ENCODE measurements around the gene NAT14. TPM values are rescaled to one million over a fixed set of nuclear protein-coding genes. Genes with fewer than 3 reads are reported as not detected.

Gene NAT14
- total and polyA plus RNA-seq, 2 of the 8 experiments (the other 6 are each of a cell fraction or from before 2014, with no cell fraction given), result 47.1 to 71.2 TPM

GRCh38 chr19:55489711-55490477, 4.9 kb downstream of the NAT14 start:
- peaks cover 0 to 4% of the 10 kb centered on the region in 2 experiments for H4K20me1 ChIP-seq (replicated peaks in 1 of 2; ENCODE audit: control insufficient read depth in 1 of 2, insufficient read depth in 2 of 2, low read length in 2 of 2)
- peak overlapping the region; percentile 78 for H3K18ac ChIP-seq (ENCODE audit: extremely low read depth, low read length)
- H3K4me3 ChIP-seq (ENCODE audit: extremely low read depth in 1 of 4, insufficient read depth in 2 of 4, low read depth in 3 of 4, low read length in 4 of 4), result peak overlapping the region in 1 of 4 experiments; percentile 57; a peak in 1 of 8 replicates
- peaks cover 4% of the 10 kb centered on the region; the same call in 1 of the 2 replicates for H3K79me1 ChIP-seq (ENCODE audit: low read depth, low read length)
- ChIA-PET POLR2A (ENCODE audit: partially characterized antibody) (interaction anchor here (0.8 to 7.5 kb wide), 6 partner anchors 8 to 110 kb away, joined by 3 to 57 read pairs (median 4); partner anchors contain the start of genes FIZ1, UBE2S and ZNF628), CTCF (ENCODE audit: partially characterized antibody) (interaction anchor here (0.7 to 1.9 kb wide), 6 partner anchors 8 to 197 kb away, joined by 3 to 7 read pairs (median 4); no protein-coding TSS in a partner anchor)
- H3K27me3 ChIP-seq (replicated peaks in 1 of 4; ENCODE audit: control insufficient read depth in 3 of 4, extremely low read depth in 1 of 4, insufficient read depth in 3 of 4, low read length in 3 of 4), result no peaks in the 10 kb centered on the region; a peak in 2 of 7 replicates
- peak overlapping the region; percentile 61 for H3K14ac ChIP-seq (ENCODE audit: insufficient read length)
- H2BK15ac ChIP-seq (ENCODE audit: low read length), result no peak overlapping the region; the same call in 1 of the 2 replicates
- 0 out of 2 replicates have a peak overlapping the region, but pooled peaks have one; percentile 71 for H2BK5ac ChIP-seq (ENCODE audit: low read depth, low read length)
- H3K36me3 ChIP-seq (ENCODE audit: control insufficient read depth in 2 of 4, insufficient read depth in 4 of 4, low read length in 3 of 4), result no peaks in the 10 kb centered on the region; a peak in 1 of 8 replicates
- no peak overlapping the region for H3K56ac ChIP-seq (replicated peaks; ENCODE audit: insufficient read length, low read depth, low read length)
- no peaks in the 10 kb centered on the region for H3K9me3 ChIP-seq (ENCODE audit: insufficient read depth in 2 of 2, low read depth in 1 of 2, low read length in 1 of 2)
- peak overlapping the region; percentile 84; the same call in 1 of the 2 replicates for H2BK12ac ChIP-seq (ENCODE audit: low read depth, low read length)
- H3K23me2 ChIP-seq (ENCODE audit: low read depth, low read length), result peaks cover 7% of the 10 kb centered on the region
- H3K23ac ChIP-seq (ENCODE audit: insufficient read length), result no peak overlapping the region
- H3K4ac ChIP-seq (replicated peaks; ENCODE audit: insufficient read length, low read depth, low read length), result no peak overlapping the region
- FAIRE-seq (no peak), DNase-seq (ENCODE audit: low read depth in 1 of 2, low spot score in 2 of 2) (no peak)
- no peak overlapping the region for H4K5ac ChIP-seq (ENCODE audit: insufficient read length, low read depth, low read length)
- H2BK20ac ChIP-seq (ENCODE audit: low read length), result no peak overlapping the region
- H2BK120ac ChIP-seq (replicated peaks; ENCODE audit: low read depth, low read length), result no peak overlapping the region
- H3K9ac ChIP-seq (replicated peaks in 1 of 4; ENCODE audit: extremely low read depth in 1 of 4, low read depth in 3 of 4, low read length in 3 of 4), result no peak overlapping the region; a peak in 2 of 7 replicates
- peak overlapping the region; percentile 81 for H4K91ac ChIP-seq (replicated peaks; ENCODE audit: insufficient read length, low read length)
- peak overlapping the region; percentile 71; the same call in 1 of the 2 replicates for H4K8ac ChIP-seq (ENCODE audit: extremely low read depth, insufficient read depth, low read length)
- H3K79me2 ChIP-seq (ENCODE audit: control insufficient read depth in 1 of 2, insufficient read depth in 2 of 2, low read length in 2 of 2), result peaks cover 0 to 5% of the 10 kb centered on the region in 2 experiments; a peak in 1 of 4 replicates
- no peak overlapping the region for H2AFZ ChIP-seq (ENCODE audit: low read length)
- peaks cover 0 to 46% (median 31%) of the 10 kb centered on the region in 4 experiments; a peak in 6 of 7 replicates for H3K4me1 ChIP-seq (replicated peaks in 1 of 4; ENCODE audit: control insufficient read depth in 3 of 4, insufficient read depth in 4 of 4, low read length in 3 of 4)
- H3K27ac ChIP-seq (ENCODE audit: low read depth, low read length), result no peak overlapping the region
- no peak overlapping the region for H2AK5ac ChIP-seq (ENCODE audit: low read depth, low read length)
- 64% methylated on average over 9 of the region's 21 CpGs; no CpG with 5 or more reads in 1 of the 2 experiments for WGBS, 2 experiments (ENCODE audit: extremely low coverage in 1 of 2, insufficient coverage in 1 of 2, insufficient read length in 1 of 2, insufficient replicate concordance in 2 of 2, low coverage in 1 of 2, low lambda C conversion rate in 2 of 2, missing lambda C conversion rate in 1 of 2)
- peak overlapping the region; percentile 53 to 75; a peak in 3 of 4 replicates for H3K4me2 ChIP-seq (ENCODE audit: insufficient read depth in 1 of 2, low read depth in 2 of 2, low read length in 2 of 2)
- no peak for TF ChIP-seq JUN (IDR thresholded peaks at IDR 0.05; ENCODE audit: low read depth, low read length)
- TF ChIP-seq HDAC6 (IDR thresholded peaks at IDR 0.05; ENCODE audit: low read depth, low read length), result no peak
- no peak for TF ChIP-seq SIX5 (IDR thresholded peaks at IDR 0.05; ENCODE audit: low read depth, low read length)
- no peak for TF ChIP-seq CHD1 (IDR thresholded peaks at IDR 0.05; ENCODE audit: low read depth, low read length)
- no peak for TF ChIP-seq CTBP2 (IDR thresholded peaks at IDR 0.05; ENCODE audit: borderline replicate concordance, insufficient read depth, insufficient read length, low read length)
- no peak for TF ChIP-seq ASH2L (IDR thresholded peaks at IDR 0.05; ENCODE audit: low read length)
- no peak for TF ChIP-seq TBP (IDR thresholded peaks at IDR 0.05; ENCODE audit: low read depth, low read length)
